H1 (cell line): ENCODE data around the gene CBFA2T2. TPM values are rescaled to one million over a fixed set of nuclear protein-coding genes. Genes with fewer than 3 reads are reported as not detected.

Experiments
- ATF3 ChIP-seq: IDR thresholded peaks from 2 replicates; pipeline ENCODE4 v1.6.1; 2011; ENCODE audit warnings: low read depth, mild to moderate bottlenecking, low read length; ENCODE audit not compliant: insufficient read depth
- BRCA1 ChIP-seq: IDR thresholded peaks from 2 replicates; pipeline ENCODE4 v1.6.1; 2012; ENCODE audit warnings: low read depth, low read length, improper control_type of control experiment
- CHD7 ChIP-seq: fragments of 300-600 bp; sonication (generic); IDR thresholded peaks from 2 replicates; pipeline ENCODE4 v1.7.1; 2012; ENCODE audit warnings: low read length, moderate library complexity, mild to moderate bottlenecking, inconsistent platforms; ENCODE audit not compliant: insufficient replicate concordance
- CREB1 ChIP-seq: IDR thresholded peaks from 2 replicates; pipeline ENCODE4 v1.6.1; 2012; ENCODE audit warnings: inconsistent platforms
- SP1 ChIP-seq: IDR thresholded peaks from 2 replicates; pipeline ENCODE4 v1.6.1; 2011; ENCODE audit warnings: low read depth, low read length
- polyA plus RNA-seq, 7 experiments: library from polyadenylated mRNA; depleted of rRNA in 3 of 7; stranded (reverse) in 5 of 7; unstranded in 2 of 7; fragments of >200 nt in 5 of 7; fragments of 200-250 nt in 2 of 7; gene quantifications; 1 replicate in 5 of 7; 2 replicates in 1 of 7; 4 replicates in 1 of 7; pipeline versions ENCODE4 v1.2.1 to v1.2.3, GENCODE V29; 2011 to 2013; ENCODE audit warnings: missing spikeins in 2 of 7, mixed read lengths in 2 of 7
- total RNA-seq: library from RNA; stranded (reverse); fragmentation: NEBNext Ultra II Directional; extraction: Animal tissue kit (Norgen Biotek cat#: 25700); gene quantifications from 2 replicates; pipeline ENCODE4 v1.2.1, GENCODE V29; 2021

The CBFA2T2 gene
- total and polyA plus RNA-seq, 2 of the 8 experiments (the other 6 are each of a cell fraction or from before 2014, with no cell fraction given): 11.6 to 12.9 TPM

GRCh38 chr20:33481431-33481941, 8.4 kb upstream of the CBFA2T2 start (continued):
- no peak for TF ChIP-seq CHD7
- no peak for TF ChIP-seq SP1
- TF ChIP-seq ATF3: no peak
- TF ChIP-seq BRCA1: no peak
- no peak for TF ChIP-seq CREB1
